NB4 (cell line): Measurements from ENCODE around the gene BRPF3.

Source experiments
- DNase-seq: peaks from one replicate; pipeline ENCODE4 v3.0.0; 2010; ENCODE audit warnings: low read depth
- H3K4me3 ChIP-seq: one replicate; pipeline ENCODE4 v1.5.1; 2011; ENCODE audit warnings: mild to moderate bottlenecking, low read depth, low read length, moderate library complexity
- CTCF ChIP-seq: IDR thresholded peaks from one replicate; pipeline ENCODE4 v1.5.1; 2012; ENCODE audit warnings: low read depth, low read length
- MAX ChIP-seq: IDR thresholded peaks from 2 replicates; pipeline ENCODE4 v1.6.1; 2011; ENCODE audit warnings: low read depth, low read length
- MYC ChIP-seq: IDR thresholded peaks from 2 replicates; pipeline ENCODE4 v1.6.1; 2011; ENCODE audit warnings: low read depth, low read length
- POLR2A ChIP-seq: IDR thresholded peaks from 2 replicates; pipeline ENCODE4 v1.6.1; 2011; ENCODE audit warnings: mild to moderate bottlenecking; ENCODE audit not compliant: insufficient read length; ENCODE audit errors: extremely low read depth

BRPF3 gene

GRCh38 chr6:36243562-36244212 lies 47.1 kb downstream of the BRPF3 start:
- no peak overlapping the region for H3K4me3 ChIP-seq
- TF ChIP-seq MAX (no peak), POLR2A (no peak), MYC (no peak), CTCF (no peak)
- no peak for DNase-seq

GRCh38 chr6:36244641-36245280 lies 48.2 kb downstream of the BRPF3 start:
- no peak overlapping the region for H3K4me3 ChIP-seq
- DNase-seq: no peak

GRCh38 chr6:36245572-36246061 lies 49.1 kb downstream of the BRPF3 start:
- no peak for DNase-seq
- TF ChIP-seq CTCF (no peak), POLR2A (no peak)
- H3K4me3 ChIP-seq: no peak overlapping the region

More at GRCh38 chr6:36244641-36245280, 48.2 kb downstream of the BRPF3 start:
- TF ChIP-seq CTCF (no peak), MAX (no peak), POLR2A (no peak), MYC (no peak)

GRCh38 chr6:36246506-36247268 lies 50.1 kb downstream of the BRPF3 start:
- TF ChIP-seq POLR2A (no peak), MYC (no peak), MAX (no peak), CTCF (no peak)
- no peak overlapping the region for H3K4me3 ChIP-seq
- peak; percentile 74 for DNase-seq

GRCh38 chr6:36247693-36248092 lies 51.1 kb downstream of the BRPF3 start:
- H3K4me3 ChIP-seq: no peak overlapping the region
- no peak for DNase-seq
- TF ChIP-seq CTCF (no peak), POLR2A (no peak), MYC (no peak), MAX (no peak)
